NOMO-1 treated with DMSO at 0.1 percent for 48 hours (cell line): ENCODE measurements around the gene GPATCH1.
"Not testable (repeated sequence)": the region's sequence is repeated elsewhere in the genome, so short reads cannot be mapped to it uniquely, and the experiment has no call there.

Experiments
- DNase-seq: peaks from one replicate; lab custom pipeline; 2025; ENCODE audit not compliant: unreplicated experiment; lab: John Stamatoyannopoulos, UW

Gene GPATCH1

DNA sequence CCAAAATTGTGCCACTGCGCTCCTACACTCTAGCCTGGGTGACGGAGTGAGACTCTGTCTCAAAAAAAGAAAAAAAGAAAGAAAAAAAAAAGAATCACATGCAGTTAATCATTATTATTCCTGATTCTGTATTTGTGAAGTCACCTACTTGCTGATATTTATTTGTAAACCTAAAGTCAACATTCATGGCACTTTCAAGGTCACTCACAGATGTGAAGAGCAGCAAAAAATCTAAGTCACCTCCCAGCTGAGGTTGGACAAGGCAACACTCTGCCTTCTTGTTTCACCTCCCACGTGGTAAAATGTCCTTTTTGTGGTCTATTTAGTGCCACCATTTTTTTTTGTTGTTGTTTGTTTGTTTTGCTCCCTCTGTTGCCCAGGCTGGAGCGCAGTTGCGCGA, 77.4 kb downstream of the GPATCH1 start:
- no peak for DNase-seq

DNA sequence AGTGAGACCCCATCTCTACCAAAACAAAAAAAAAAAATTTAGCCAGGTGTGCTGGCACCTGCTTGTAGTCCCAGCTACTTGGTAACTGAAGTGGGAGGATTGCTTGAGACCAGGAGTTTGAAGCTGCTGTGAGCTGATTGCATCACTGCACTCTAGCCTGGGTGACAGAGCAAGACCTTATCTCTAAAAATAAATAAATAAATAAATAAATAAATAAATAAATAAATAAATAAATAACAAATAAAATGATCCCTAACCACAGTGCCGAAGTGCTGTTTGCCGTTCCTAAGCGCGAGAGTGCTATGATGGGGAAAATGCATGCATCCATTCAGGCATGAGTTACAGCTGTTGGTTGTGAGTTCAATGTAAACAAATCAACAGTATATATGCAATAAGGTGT, 78.2 kb downstream of the GPATCH1 start:
- DNase-seq: no peak

DNA sequence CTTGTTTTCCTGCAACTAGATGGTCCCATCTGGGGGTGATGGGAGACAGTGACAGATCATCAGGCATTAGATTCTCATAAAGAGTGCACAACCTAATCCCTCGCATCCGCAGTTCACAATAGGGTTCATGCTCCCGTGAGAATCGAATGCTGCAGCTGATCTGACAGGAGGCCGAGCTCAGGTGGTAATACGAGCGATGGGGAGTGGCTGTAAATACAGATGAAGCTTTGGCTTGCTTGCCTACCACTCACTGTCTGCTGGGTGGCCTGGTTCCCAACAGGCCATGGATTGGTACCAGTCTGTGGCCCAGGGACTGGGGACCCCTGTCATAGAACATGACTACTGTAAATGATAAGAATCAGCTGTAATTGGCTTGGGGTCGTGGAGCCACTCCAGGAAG, 78.9 kb downstream of the GPATCH1 start:
- no peak for DNase-seq

DNA sequence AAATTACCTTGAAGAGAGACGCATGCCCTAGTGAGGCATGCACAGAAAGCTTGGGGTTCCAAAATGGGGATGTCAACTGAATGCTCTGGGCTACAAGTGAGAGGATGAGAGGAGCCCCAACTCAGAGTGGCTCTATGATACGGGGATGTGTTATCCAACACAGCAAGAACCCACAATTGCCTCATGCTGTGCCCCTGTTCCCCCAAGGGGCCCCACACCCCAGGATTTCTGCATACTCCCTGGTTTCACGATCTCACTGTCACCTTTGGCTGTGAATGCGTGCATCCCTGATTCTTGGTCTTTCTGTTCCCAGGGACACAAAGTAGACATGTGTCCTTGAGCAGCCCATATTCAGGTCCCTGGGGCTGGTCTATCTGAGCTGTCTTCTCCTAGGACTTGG, 80.2 kb downstream of the GPATCH1 start:
- no peak for DNase-seq

DNA sequence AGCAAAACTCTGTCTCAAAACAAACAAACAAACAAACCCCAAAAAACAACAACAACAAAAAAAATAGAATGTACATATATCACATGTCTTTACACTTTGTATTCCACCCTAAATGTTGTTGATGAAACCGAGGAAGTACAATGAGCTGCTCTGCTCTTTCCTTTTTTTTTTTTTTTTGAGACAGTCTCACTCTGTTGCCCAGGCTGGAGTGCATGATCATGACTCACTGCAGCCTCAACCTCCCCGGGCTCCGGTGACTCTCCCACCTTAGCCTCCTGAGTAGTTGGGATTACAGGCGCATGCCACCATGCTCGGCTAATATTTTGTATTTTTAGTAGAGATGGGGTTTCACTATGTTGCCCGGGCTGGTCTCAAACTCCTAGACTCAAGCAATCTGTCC, 82.5 kb downstream of the GPATCH1 start:
- DNase-seq: no peak

DNA sequence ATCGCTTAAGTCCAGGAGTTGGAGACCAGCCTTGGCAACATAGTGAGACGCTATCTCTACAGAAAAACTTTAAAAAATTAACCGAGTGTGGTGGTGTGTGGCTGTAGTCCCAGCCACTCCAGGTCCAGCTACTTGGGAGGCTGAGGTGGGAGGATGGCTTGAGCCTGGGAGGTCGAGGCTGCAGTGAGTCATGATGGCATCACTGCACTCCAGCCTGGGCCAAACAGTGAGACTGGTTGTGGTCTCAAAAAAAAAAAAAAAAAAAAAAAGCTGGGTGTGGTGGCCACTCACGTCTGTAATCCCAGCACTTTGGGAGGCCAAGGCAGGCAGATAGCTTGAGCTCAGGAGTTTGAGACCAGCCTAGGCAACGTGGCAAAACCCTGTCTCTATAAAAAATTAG, 85.1 kb downstream of the GPATCH1 start:
- DNase-seq: not testable (repeated sequence)

DNA sequence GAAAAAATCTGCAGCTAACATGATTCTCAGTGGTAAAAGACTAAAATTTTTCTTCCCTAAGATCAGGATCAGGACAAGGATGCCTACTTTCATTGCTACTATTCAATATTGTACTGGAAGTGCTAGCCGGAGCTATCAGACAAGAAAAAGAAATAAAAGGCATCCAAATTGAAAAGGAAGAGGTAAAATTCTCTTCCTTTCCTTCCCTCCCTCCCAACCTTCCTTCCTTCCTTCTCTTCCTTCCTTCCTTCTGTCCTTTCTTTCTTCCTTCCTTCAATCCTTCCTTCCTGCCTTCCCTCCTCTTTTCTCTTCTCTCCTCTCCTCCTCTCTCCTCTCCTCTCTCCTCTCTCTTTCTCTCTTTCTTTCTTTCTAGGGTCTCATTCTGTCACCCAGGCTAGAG, 86.5 kb downstream of the GPATCH1 start:
- DNase-seq: no peak

DNA sequence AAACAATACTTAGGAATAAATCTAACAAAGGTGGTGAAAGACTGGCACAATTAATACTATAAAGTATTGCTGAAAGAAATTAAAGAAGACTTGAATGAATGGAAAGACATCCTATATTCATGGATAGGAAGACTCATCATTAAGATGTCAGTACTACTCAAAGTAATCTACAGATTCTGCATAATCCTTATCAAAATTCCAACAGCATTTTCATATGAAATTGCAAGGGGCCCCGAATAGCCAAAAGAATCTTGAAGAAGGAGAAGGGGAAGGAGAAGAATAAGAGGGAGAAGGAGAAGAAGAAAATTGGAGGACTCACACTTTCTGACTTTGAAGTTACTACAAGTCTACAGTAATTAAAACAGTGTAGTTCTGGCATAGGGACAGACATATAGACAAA, 87.5 kb downstream of the GPATCH1 start:
- DNase-seq: no peak

DNA sequence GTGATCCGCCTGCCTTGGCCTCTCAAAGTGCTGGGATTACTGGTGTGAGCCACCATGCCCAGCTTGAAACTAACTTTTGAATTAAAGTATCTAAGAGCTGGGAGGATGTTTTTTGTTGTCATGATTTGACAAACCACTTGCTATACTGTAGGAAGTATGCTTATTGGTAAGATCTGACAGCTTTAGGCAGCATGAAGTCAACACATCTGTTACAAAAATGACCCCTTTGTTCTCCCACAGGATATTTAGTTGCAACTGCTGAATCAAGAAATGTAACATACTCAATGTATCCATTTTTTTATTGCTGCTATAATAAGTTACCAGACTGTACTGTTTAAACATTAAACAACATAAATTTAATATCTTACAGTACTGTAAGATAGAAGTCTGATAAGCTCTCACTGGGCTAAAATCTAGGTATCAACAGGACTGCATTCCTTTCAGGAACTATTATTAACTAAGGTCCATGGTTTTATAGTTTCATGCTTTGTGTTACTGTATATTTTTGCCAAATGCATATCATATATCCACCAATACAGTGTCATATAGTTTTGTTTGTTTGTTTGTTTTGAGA, 90.3 kb downstream of the GPATCH1 start:
- no peak for DNase-seq

DNA sequence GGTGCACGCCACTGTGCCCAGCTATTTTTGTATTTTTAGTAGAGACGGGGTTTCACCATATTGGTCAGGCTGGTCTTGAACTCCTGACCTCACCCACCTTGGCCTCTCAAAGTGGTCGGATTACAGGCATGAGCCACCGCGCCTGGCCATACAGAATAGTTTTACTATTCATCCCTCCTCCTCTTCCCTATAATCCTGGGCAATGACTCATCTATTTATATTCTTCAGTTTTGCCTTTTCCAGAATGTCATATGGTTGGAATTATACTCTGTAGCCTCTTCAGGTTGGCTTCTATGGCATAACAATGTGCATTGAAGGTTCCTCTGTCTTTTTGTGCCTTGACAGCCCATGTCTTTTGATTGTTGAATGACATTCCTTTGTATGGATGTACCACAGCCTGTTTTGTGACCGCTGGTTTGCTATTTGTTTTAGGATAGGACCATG, 91.0 kb downstream of the GPATCH1 start:
- DNase-seq: no peak

DNA sequence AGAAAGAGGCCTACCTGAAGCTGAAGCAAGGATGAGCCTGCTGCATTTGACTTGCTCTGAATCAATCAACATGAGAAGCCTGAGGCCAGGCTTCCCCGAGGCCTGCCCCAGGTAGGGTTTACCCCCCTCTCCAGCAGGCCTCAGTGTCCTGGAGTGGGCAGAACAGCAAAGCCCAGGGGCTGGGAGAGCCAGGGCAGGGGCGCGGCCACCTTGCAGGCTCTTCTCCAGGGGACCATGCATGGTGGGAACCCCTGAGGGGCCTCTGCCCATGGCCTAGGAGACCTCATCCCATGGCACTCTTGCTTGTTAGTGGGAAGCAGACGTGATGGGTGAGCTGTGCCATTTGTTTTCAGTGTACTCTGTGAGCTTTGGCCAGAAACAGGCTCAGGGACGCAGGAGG, 93.2 kb downstream of the GPATCH1 start:
- no peak for DNase-seq

DNA sequence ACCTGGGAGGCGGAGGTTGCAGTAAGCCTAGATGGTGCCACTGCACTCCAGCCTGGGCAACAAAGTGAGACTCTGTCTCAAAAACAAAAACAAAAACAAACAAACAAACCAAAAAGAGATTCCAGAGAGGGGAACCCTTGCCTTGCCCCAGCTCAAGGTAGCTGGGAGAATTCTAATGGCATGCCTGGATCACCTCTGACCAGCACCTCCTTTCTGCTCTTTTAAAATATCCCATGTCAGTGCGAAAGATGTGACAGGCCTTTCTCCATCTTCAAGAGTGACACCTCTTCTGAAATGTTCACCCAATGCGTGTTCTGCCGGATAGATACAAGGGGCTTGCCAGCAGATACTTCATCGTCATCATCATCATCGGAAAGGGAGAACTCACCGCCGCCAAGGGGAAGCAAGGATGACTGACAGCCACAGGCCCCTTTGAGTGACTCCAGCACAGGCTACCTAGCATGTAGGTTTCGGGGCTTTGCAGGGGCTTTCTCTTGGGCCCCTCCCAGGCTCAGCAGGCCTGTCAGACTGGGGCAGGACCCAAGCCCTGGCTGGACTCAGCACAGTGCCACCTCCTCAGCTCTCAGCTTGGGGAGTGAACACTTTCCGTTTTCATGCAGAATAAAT, 94.3 kb downstream of the GPATCH1 start:
- DNase-seq: no peak

DNA sequence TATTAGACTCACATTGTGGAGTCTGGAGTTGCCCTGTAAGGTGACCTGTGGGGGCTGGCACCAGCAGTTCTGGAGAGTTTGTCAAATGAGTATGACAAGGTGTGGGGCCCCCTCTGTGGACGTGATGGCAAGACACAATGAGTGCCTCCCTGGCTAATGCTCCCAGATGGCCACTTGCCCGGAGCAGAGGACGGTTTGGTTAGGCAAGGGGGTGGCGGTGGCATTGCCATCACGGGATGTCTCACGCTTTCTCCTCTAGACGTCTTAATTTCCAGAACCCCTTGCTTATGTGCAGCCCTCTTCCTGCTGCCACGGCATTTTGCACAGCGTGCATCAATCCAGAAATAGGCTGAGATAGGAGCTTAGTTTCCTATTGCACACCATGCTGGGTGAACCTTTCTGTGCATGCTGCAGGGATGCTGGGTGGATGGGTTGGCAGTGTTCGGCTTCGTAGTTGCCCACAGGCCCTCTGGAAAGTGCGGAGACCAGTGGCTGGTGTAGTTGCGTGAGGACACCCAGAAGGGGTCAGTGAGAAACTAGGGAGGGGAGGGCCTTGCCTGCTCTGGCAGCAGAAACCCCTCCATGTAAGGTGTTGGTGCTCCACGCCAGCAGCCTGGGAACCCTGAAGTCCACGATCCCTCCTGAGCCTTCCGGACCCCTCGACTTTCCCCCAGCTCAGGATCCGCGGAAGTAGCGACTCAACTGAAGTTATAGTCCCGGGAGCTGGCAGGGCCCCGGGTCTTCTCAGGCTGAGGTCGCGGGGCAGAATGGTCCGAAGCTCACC, 95.1 kb downstream of the GPATCH1 start:
- DNase-seq: no peak

DNA sequence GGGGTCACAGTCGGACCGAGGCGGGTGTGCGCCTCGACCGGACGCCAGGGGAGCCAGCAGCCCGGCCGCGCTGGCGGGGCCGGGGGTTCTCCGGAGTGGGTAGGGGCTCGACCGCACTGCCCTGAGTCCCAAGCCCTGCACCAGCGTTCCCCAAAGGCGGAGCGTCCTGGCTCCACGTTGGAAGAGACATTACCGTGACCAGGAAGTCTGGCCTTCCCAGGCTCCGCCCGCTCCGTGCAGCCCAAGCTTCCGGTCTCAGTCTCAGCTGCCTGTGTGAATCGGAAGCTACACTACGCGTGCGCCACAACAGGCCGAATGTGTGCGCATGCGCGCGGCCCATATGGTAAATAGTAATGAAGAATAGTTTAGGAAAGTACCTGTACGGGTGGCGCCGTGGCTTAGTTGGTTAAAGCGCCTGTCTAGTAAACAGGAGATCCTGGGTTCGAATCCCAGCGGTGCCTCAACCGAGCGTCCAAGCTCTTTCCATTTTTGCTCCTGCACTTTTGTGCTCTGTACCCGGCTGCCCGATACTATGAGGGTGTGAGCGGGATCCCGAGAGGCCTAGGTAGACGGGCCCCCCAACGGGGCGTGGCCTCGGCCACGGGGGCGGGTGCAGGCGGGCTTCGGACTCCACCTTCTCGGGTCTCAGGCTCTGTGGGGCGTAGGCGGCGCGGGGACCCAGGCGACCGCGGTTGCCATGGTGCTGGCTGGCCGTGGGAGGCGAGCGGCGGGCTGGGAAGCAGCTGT, 95.9 kb downstream of the GPATCH1 start:
- DNase-seq: peak; percentile 99

DNA sequence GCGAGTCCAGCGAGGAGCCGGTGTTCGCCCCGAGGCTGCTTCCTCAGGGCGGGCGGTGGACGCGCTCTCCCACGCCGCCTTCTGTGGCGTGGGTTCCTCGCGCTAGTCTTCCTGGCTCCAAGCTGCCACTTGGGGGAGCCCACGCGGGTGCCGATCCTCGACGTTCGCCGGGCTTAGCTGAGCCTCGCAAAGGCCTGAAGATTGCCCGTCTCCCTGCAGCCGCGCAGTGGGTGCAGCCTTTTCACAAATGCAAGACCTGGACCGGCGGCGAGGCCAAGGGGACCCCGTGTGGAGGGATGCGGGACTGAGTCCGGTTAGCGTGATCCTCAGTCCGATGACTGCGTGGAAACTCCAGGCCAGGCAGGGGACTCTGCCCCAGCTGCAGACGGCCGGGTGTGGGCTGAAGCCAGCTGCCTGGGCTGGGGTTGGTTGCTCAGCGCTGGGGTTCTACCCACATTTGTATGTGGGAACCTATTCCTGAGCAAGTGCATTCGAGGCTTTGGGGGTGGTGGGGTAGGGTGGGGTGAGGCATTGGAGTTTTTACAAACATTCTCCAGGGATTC, 96.5 kb downstream of the GPATCH1 start:
- peak; percentile 77 for DNase-seq
